PC-9 (cell line): ENCODE measurements around the gene NAA25. TPM values are rescaled to one million over a fixed set of nuclear protein-coding genes. Genes with fewer than 3 reads are reported as not detected.
"Not testable (repeated sequence)": the region's sequence is repeated elsewhere in the genome, so short reads cannot be mapped to it uniquely, and the experiment has no call there.

Source experiments
- BruUV-seq: library from RNA; stranded (reverse); fragments of 400-500 nt; replicated peaks from 2 replicates; lab custom pipeline; 2021; lab: Mats Ljungman, UMichigan
- CTCF ChIA-PET: fragments of 300-600 bp; sonication (Branson Sonifier 250); formaldehyde crosslinking; loops from one replicate; lab custom pipeline; 2022; ENCODE audit warnings: antibody characterized with exemption; lab: Charles Lee
- POLR2A ChIA-PET: fragments of 300-600 bp; sonication (Branson Sonifier 250); formaldehyde crosslinking; loops from one replicate; lab custom pipeline; 2022; ENCODE audit warnings: antibody characterized with exemption; ENCODE audit not compliant: unreplicated experiment; lab: Charles Lee
- DNase-seq, 2 experiments: peaks; one replicate each; pipeline versions ENCODE4 v3.0.0 to v3.0.0-alpha.2; 2015 to 2022; ENCODE audit warnings: mixed read lengths in 1 of 2
- H2AFZ ChIP-seq: fragments of 200-600 bp; sonication (generic); 2 replicates; pipeline ENCODE4 v1.8.1; 2017; ENCODE audit warnings: antibody characterized with exemption
- H3F3A ChIP-seq: fragments of 200-600 bp; sonication (generic); 2 replicates; pipeline ENCODE4 v1.8.1; 2017; ENCODE audit warnings: antibody characterized with exemption, mild to moderate bottlenecking, low read depth; ENCODE audit not compliant: insufficient read depth
- H3K27ac ChIP-seq: fragments of 200-600 bp; sonication (generic); 2 replicates; pipeline ENCODE4 v1.6.1; 2016; ENCODE audit warnings: mixed run types
- H3K27me3 ChIP-seq: fragments of 200-600 bp; sonication (generic); 2 replicates; pipeline ENCODE4 v1.6.1; 2016; ENCODE audit warnings: low read depth, mixed run types; ENCODE audit not compliant: insufficient read depth
- H3K36me3 ChIP-seq: fragments of 200-600 bp; sonication (generic); 2 replicates; pipeline ENCODE4 v1.6.1; 2016; ENCODE audit warnings: low read depth, mixed run types
- H3K4me1 ChIP-seq: fragments of 200-600 bp; sonication (generic); replicated peaks from 2 replicates; pipeline ENCODE4 v1.6.1; 2016; ENCODE audit warnings: mixed run types; ENCODE audit not compliant: insufficient read depth
- H3K4me2 ChIP-seq: fragments of 200-600 bp; sonication (generic); 2 replicates; pipeline ENCODE4 v1.6.1; 2017; ENCODE audit warnings: mixed run types
- H3K4me3 ChIP-seq: fragments of 200-600 bp; sonication (generic); 2 replicates; pipeline ENCODE4 v1.6.1; 2016; ENCODE audit warnings: mixed run types
- H3K79me2 ChIP-seq: fragments of 200-600 bp; sonication (generic); 2 replicates; pipeline ENCODE4 v1.6.1; 2017; ENCODE audit warnings: low read depth, mixed run types
- H3K9me2 ChIP-seq: fragments of 200-600 bp; sonication (generic); 2 replicates; pipeline ENCODE4 v1.8.1; 2017; ENCODE audit warnings: mild to moderate bottlenecking; ENCODE audit not compliant: insufficient read depth
- H3K9me3 ChIP-seq: fragments of 200-600 bp; sonication (generic); 2 replicates; pipeline ENCODE4 v1.8.1; 2016; ENCODE audit warnings: low read depth; ENCODE audit not compliant: insufficient read depth
- H4K20me1 ChIP-seq: fragments of 200-600 bp; sonication (generic); 2 replicates; pipeline ENCODE4 v1.8.1; 2017; ENCODE audit not compliant: insufficient read depth
- EZH2 ChIP-seq: fragments of 200-600 bp; sonication (generic); IDR thresholded peaks from 2 replicates; pipeline ENCODE4 v1.8.0; 2017; ENCODE audit warnings: antibody characterized with exemption, low read depth
- intact Hi-C: fragments of 100-400 bp; cut with micrococcal nuclease; formaldehyde crosslinking; loops from one replicate; pipeline ENCODE4 v1.10.0; 2022; ENCODE audit not compliant: unreplicated experiment
- total RNA-seq: library from RNA; stranded (reverse); gene quantifications from 2 replicates; pipeline ENCODE4 v1.2.3, GENCODE V29; 2021
- TF ChIP-seq, protein P1 (sequence below): fragments of 200-600 bp; sonication (generic); conservative IDR thresholded peaks from 2 replicates; pipeline ENCODE4 v1.6.1; 2017; ENCODE audit warnings: mixed run types, antibody characterized with exemption, mild to moderate bottlenecking, moderate library complexity

The NAA25 gene
- total RNA-seq, 1 experiment from 2014 or later: 37.0 TPM

DNA sequence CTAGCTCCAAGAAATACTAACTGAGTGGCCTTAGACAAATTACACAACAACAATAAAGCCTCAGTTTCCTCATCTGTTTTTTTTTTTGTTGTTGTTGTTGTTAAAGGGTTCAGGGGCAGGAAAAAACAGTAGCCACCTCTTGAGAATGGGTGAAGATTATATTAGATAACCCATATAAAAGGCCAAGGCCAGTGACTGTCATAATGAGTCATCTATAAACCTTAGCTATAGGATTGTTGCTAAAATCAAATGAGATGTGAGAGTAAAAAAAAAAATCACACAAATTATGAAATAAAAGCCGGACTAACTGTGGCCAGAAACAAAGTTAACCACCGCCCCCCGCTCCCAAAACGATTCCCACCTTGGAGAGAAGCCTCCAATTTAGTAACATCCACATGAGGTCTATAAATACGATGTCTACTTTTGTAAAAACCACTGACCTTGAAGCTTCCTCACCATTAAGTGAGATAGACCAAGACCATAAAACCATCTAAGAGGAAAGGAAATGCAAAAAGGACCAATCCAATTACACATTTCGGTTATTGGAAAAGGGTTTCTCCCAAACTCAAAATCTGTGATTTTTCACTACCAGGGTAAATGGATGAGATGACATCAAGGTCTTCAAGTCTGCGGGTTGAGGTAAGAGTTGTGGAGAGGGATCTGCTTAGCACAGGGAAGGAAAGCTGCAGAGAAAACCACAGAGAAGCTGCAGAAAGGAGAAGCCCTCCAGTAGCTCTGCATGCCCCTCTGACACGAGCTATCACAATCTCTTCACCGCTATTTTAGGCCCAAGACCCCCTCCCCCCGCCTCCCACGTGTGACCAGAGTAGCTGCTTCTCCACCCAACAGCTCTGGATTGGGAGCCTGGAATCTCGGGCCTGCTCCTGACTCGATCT lies 1.0 kb downstream of the NAA25 start:
- Histone ChIP-seq H3K27ac (peak overlapping the region; percentile 94), H3K4me2 (peak overlapping the region; percentile 76), H3K9me3 (no peaks in the 10 kb centered on the region), H3K27me3 (no peaks in the 10 kb centered on the region), H3K79me2 (peaks cover 81% of the 10 kb centered on the region), H3K4me1 (peaks cover 50% of the 10 kb centered on the region), H4K20me1 (peaks cover 45% of the 10 kb centered on the region), H3K36me3 (peaks cover 23% of the 10 kb centered on the region; the same call in 1 of the 2 replicates), H3F3A (peaks cover 48% of the 10 kb centered on the region), H3K4me3 (peak overlapping the region; percentile 68), H3K9me2 (no peaks in the 10 kb centered on the region), H2AFZ (peak overlapping the region; percentile 56; the same call in 1 of the 2 replicates)
- ChIA-PET POLR2A (interaction anchor here (0.6 to 0.9 kb wide), 3 partner anchors 8 to 93 kb away, joined by 3 to 6 read pairs (median 5); partner anchors contain the start of gene TRAFD1), CTCF (no interaction called here)
- TF ChIP-seq, protein P1, sequence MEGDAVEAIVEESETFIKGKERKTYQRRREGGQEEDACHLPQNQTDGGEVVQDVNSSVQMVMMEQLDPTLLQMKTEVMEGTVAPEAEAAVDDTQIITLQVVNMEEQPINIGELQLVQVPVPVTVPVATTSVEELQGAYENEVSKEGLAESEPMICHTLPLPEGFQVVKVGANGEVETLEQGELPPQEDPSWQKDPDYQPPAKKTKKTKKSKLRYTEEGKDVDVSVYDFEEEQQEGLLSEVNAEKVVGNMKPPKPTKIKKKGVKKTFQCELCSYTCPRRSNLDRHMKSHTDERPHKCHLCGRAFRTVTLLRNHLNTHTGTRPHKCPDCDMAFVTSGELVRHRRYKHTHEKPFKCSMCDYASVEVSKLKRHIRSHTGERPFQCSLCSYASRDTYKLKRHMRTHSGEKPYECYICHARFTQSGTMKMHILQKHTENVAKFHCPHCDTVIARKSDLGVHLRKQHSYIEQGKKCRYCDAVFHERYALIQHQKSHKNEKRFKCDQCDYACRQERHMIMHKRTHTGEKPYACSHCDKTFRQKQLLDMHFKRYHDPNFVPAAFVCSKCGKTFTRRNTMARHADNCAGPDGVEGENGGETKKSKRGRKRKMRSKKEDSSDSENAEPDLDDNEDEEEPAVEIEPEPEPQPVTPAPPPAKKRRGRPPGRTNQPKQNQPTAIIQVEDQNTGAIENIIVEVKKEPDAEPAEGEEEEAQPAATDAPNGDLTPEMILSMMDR: no peak
- TF ChIP-seq EZH2: no peak
- peak in 1 of 2 experiments; percentile 39 for DNase-seq
- TSS peak; percentile 21 for BruUV-seq
- intact Hi-C loops: no loop called here

DNA sequence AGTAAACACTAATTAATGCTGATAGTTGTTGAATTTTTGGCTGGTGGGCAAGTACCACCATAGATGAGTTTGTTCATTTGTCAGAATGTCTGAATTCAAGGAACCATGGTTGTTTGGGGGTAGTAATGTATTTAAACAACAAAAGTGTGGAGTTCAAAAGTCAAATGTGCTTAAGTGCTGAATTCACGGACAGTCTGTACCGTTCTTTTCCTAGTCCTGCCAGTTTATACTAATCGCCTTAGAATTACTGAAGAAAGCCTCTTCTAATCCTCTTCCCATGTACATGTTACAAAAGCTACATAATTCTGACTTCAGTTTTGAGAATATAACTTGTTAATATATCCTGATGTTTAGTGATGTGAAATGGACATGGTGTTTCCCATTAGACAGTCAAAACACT lies 2.7 kb downstream of the NAA25 start:
- no peak for TF ChIP-seq EZH2
- TF ChIP-seq, protein P1: no peak
- POLR2A ChIA-PET: no interaction called here
- Histone ChIP-seq H3K27ac (no peak overlapping the region), H3K9me2 (no peaks in the 10 kb centered on the region), H3K27me3 (no peaks in the 10 kb centered on the region), H4K20me1 (peaks cover 62% of the 10 kb centered on the region), H2AFZ (no peak overlapping the region), H3K4me1 (peaks cover 35% of the 10 kb centered on the region), H3K79me2 (peaks cover 98% of the 10 kb centered on the region), H3K4me2 (peak overlapping the region; percentile 76), H3F3A (peaks cover 50% of the 10 kb centered on the region), H3K9me3 (no peaks in the 10 kb centered on the region), H3K36me3 (peaks cover 30% of the 10 kb centered on the region), H3K4me3 (no peak overlapping the region)
- BruUV-seq: no TSS peak
- CTCF ChIA-PET: no interaction called here
- intact Hi-C loops: no loop called here
- DNase-seq: no peak

DNA sequence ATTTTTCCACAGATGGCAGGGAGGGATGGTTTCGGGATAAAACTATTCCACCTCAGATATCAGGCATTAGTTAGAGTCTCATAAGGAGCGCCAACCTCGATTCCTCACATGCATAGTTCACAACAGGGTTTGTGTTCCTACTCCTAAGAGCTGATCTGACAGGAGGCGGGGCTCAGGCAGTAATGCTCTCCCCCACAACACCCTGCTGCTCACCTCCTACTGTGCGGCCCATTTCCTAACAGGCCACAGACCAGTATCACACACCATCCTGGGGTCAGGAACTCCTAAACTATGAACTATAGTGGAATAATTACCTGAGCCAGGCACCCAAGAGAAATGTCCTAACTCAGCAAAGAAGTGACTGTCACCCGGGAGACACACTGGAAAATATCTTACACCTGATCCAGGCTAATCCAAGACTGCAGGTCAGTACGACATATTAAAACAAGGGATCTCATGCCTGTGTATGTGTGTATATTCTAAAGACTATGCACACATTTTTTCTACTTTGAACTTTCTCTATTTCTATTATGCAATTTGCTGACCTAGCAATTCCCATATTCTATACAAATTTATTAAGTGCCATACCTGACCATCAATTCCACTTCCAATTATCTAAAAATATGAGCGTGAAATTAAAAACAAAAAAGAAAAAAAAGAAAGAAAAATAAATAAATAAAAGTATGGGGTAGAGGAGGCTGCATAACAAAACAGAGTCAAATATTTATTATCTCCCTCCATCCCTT lies 4.7 kb downstream of the NAA25 start:
- peaks cover 41% of the 10 kb centered on the region for H3K36me3 ChIP-seq
- H3K9me2 ChIP-seq: no peaks in the 10 kb centered on the region
- peaks cover 77% of the 10 kb centered on the region for H4K20me1 ChIP-seq
- H3F3A ChIP-seq: peaks cover 50% of the 10 kb centered on the region
- intact Hi-C loops: no loop called here
- BruUV-seq: no TSS peak
- peaks cover 100% of the 10 kb centered on the region for H3K79me2 ChIP-seq
- no peak for DNase-seq
- no peak overlapping the region for H2AFZ ChIP-seq
- ChIA-PET POLR2A (no interaction called here), CTCF (no interaction called here)
- no peaks in the 10 kb centered on the region for H3K9me3 ChIP-seq
- TF ChIP-seq, protein P1: no peak
- TF ChIP-seq EZH2: no peak
- H3K4me2 ChIP-seq: no peak overlapping the region
- H3K27ac ChIP-seq: no peak overlapping the region
- peaks cover 20% of the 10 kb centered on the region for H3K4me1 ChIP-seq
- no peak overlapping the region for H3K4me3 ChIP-seq
- no peaks in the 10 kb centered on the region for H3K27me3 ChIP-seq

DNA sequence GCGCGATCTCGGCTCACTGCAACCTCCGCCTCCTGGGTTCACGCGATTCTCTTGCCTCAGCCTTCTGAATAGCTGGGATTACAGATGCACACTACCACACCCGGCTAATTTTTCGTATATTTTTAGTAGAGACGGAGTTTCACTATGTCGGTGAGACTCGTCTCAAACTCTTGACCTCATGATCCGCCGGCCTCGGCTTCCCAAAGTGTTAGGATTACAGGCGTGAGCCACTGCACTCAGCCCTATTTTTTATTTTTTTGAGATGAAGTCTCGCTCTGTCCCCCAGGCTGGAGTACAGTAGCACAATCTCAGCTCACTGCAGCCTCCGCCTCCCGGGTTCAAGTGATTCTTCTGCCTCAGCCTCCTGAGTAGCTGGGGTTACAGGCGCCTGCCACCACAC lies 5.8 kb downstream of the NAA25 start:
- H3K9me2 ChIP-seq, DNase-seq, H3K9me3 ChIP-seq, H3K27me3 ChIP-seq, BruUV-seq, H3K4me2 ChIP-seq, H3K4me3 ChIP-seq, H2AFZ ChIP-seq, H3K27ac ChIP-seq, intact Hi-C loops, CTCF ChIA-PET: not testable (repeated sequence)
- Histone ChIP-seq H3K4me1 (peaks cover 27% of the 10 kb centered on the region), H3K36me3 (peaks cover 48% of the 10 kb centered on the region), H4K20me1 (peaks cover 80% of the 10 kb centered on the region), H3K79me2 (peaks cover 100% of the 10 kb centered on the region), H3F3A (peaks cover 59% of the 10 kb centered on the region)
- POLR2A ChIA-PET: interaction anchor here (0.7 kb wide), 1 partner anchor 24 kb away, joined by 3 read pairs; no protein-coding TSS in a partner anchor
